K562 (cell line): Measurements from ENCODE around the gene OPA1. TPM values are rescaled to one million over a fixed set of nuclear protein-coding genes. Genes with fewer than 3 reads are reported as not detected.

ENCODE experiments used
- ATAC-seq: fragments of 200-7000 bp; cut with Tn5 transposase; 3 replicates; pipeline ENCODE4 v1.9.1; 2020; ENCODE audit warnings: moderate library complexity
- BruUV-seq: library from RNA; stranded (reverse); fragments of 400-500 nt; replicated peaks from 2 replicates; lab custom pipeline; 2021; lab: Mats Ljungman, UMichigan
- CTCF ChIA-PET: fragments of 300-600 bp; formaldehyde crosslinking; extraction: SDS; loops from one replicate; lab custom pipeline; 2021; ENCODE audit warnings: low intra/inter-chr PET ratio; lab: Yijun Ruan, JAX
- POLR2A ChIA-PET: fragments of 300-600, 350-650 bp; sonication (Branson Sonifier 250); formaldehyde crosslinking; extraction: SDS; loops from one replicate; lab custom pipeline; 2021; ENCODE audit warnings: antibody characterized with exemption, inconsistent platforms; lab: Yijun Ruan, JAX
- DNase-seq, 4 experiments: peaks; one replicate each; pipeline versions ENCODE4 v3.0.0 to v3.0.0-alpha.2; 2011 to 2018; ENCODE audit warnings: low spot score in 3 of 4, mixed read lengths in 3 of 4; ENCODE audit errors: extremely low read depth in 1 of 4
- FAIRE-seq: peaks from 2 replicates; lab custom pipeline; 2011; peaks lifted over from hg19 to GRCh38; lab: Jason Lieb, UNC
- H2AFZ ChIP-seq: 2 replicates; pipeline ENCODE4 v1.6.0; 2011; ENCODE audit warnings: low read depth, low read length, control low read depth, inconsistent platforms
- H3K27ac ChIP-seq: fragments of 200-600 bp; 3 replicates; pipeline ENCODE4 v1.8.0; 2011; ENCODE audit warnings: low read depth, mild to moderate bottlenecking, control low read depth, inconsistent platforms, low read length, moderate library complexity, mixed read lengths; ENCODE audit errors: extremely low read depth
- H3K27me3 ChIP-seq, 2 experiments: fragments of 300-600 bp in 1 of 2; 2 replicates in 1 of 2; 3 replicates in 1 of 2; pipeline versions ENCODE4 v1.6.0 to v1.8.0; 2011; ENCODE audit warnings: inconsistent platforms in 2 of 2, low read length in 2 of 2, mild to moderate bottlenecking in 1 of 2, mixed read lengths in 1 of 2, moderate library complexity in 1 of 2; ENCODE audit not compliant: control insufficient read depth in 2 of 2, insufficient read depth in 2 of 2
- H3K36me3 ChIP-seq: fragments of 300-600 bp; 3 replicates; pipeline ENCODE4 v1.8.0; 2011; ENCODE audit warnings: mild to moderate bottlenecking, low read length, inconsistent platforms; ENCODE audit not compliant: control insufficient read depth, insufficient read depth
- H3K4me1 ChIP-seq, 2 experiments: fragments of 200-600 bp in 1 of 2; replicated peaks in 1 of 2; 2 replicates in 1 of 2; 3 replicates in 1 of 2; pipeline versions ENCODE4 v1.5.1 to v1.8.0; 2011; ENCODE audit warnings: inconsistent platforms in 2 of 2, low read length in 2 of 2, mild to moderate bottlenecking in 1 of 2, mixed read lengths in 1 of 2, moderate library complexity in 1 of 2; ENCODE audit not compliant: control insufficient read depth in 2 of 2, insufficient read depth in 2 of 2
- H3K4me2 ChIP-seq: 2 replicates; pipeline ENCODE4 v1.6.1; 2011; ENCODE audit warnings: low read length, control low read depth, inconsistent platforms, mixed read lengths; ENCODE audit not compliant: insufficient read depth
- H3K4me3 ChIP-seq: fragments of 200-600 bp; sonication (generic), shearing (Covaris generic); 2 replicates; pipeline ENCODE4 v1.5.1; 2016; ENCODE audit warnings: control low read depth, inconsistent platforms
- H3K79me2 ChIP-seq: fragments of 200-600 bp; 3 replicates; pipeline ENCODE4 v1.8.0; 2011; ENCODE audit warnings: low read length, inconsistent platforms; ENCODE audit not compliant: control insufficient read depth, insufficient read depth
- H3K9ac ChIP-seq, 2 experiments: 2 replicates each; pipeline versions ENCODE4 v1.6.0 to v1.6.1; 2011; ENCODE audit warnings: low read depth in 2 of 2, low read length in 2 of 2, control low read depth in 1 of 2, inconsistent platforms in 1 of 2, mild to moderate bottlenecking in 1 of 2, mixed read lengths in 1 of 2; ENCODE audit not compliant: insufficient read depth in 1 of 2
- H3K9me1 ChIP-seq: one replicate; pipeline ENCODE4 v1.6.0; 2011; ENCODE audit warnings: inconsistent platforms, mild to moderate bottlenecking, low read length, moderate library complexity; ENCODE audit not compliant: control insufficient read depth, insufficient read depth
- H3K9me3 ChIP-seq: replicated peaks from 2 replicates; pipeline ENCODE4 v1.5.1; 2011; ENCODE audit warnings: low read depth, low read length, inconsistent platforms; ENCODE audit not compliant: control insufficient read depth, insufficient read depth
- H4K20me1 ChIP-seq: replicated peaks from 2 replicates; pipeline ENCODE4 v1.6.1; 2011; ENCODE audit warnings: low read length, inconsistent platforms, mixed read lengths; ENCODE audit not compliant: control insufficient read depth, insufficient read depth
- ARNT ChIP-seq, 2 experiments: fragments of 450-650 bp; IDR thresholded peaks; 2 replicates each; pipeline ENCODE4 v1.6.1; 2016; ENCODE audit warnings: mild to moderate bottlenecking in 1 of 2
- CBFA2T3 ChIP-seq: fragments of 450-650 bp; IDR thresholded peaks from 2 replicates; pipeline ENCODE4 v1.6.1; 2017
- DACH1 ChIP-seq: fragments of 450-650 bp; IDR thresholded peaks from 2 replicates; pipeline ENCODE4 v1.6.1; 2018; ENCODE audit not compliant: partially characterized antibody
- HIVEP1 ChIP-seq: fragments of 250-450 bp; sonication (Bioruptor Pico); IDR thresholded peaks from 2 replicates; pipeline ENCODE4 v1.4.0; 2020; ENCODE audit warnings: mild to moderate bottlenecking
- HOXB6 ChIP-seq: fragments of 250-450 bp; sonication (Bioruptor Pico); IDR thresholded peaks from 2 replicates; pipeline ENCODE4 v1.5.1; 2022; ENCODE audit warnings: mild to moderate bottlenecking, borderline replicate concordance
- NR3C1 ChIP-seq: sonication (generic); formaldehyde crosslinking; IDR thresholded peaks from 2 replicates; pipeline ENCODE4 v1.8.1; 2022; ENCODE audit warnings: missing genetic modification reagents
- NRF1 ChIP-seq, 2 experiments: fragments of 450-650 bp; IDR thresholded peaks in 1 of 2; conservative IDR thresholded peaks in 1 of 2; 2 replicates each; pipeline ENCODE4 v1.6.1; 2014; ENCODE audit warnings: mild to moderate bottlenecking in 2 of 2
- SRSF7 ChIP-seq: fragments of 200-400 bp; formaldehyde crosslinking; optimal IDR thresholded peaks from 2 replicates; pipeline ENCODE3; 2017; ENCODE audit warnings: mild to moderate bottlenecking, low read depth, low read length
- SUPT5H ChIP-seq: fragments of 450-650 bp; IDR thresholded peaks from 2 replicates; pipeline ENCODE4 v1.6.1; 2016
- ZBTB1 ChIP-seq: sonication (generic); formaldehyde crosslinking; IDR thresholded peaks from 2 replicates; pipeline ENCODE4 v1.8.1; 2023; ENCODE audit warnings: missing genetic modification reagents, low read depth, mild to moderate bottlenecking, borderline replicate concordance
- ZC3H11A ChIP-seq: IDR thresholded peaks from 2 replicates; pipeline ENCODE4 v1.6.1; 2012; ENCODE audit warnings: low read depth, low read length, improper control_type of control experiment
- ZNF347 ChIP-seq: fragments of 450-650 bp; formaldehyde crosslinking; IDR thresholded peaks from 2 replicates; pipeline ENCODE4 v1.4.0; 2020; ENCODE audit warnings: low read depth, mild to moderate bottlenecking, moderate library complexity
- ZNF644 ChIP-seq: fragments of 200-800 bp; sonication (Bioruptor generic); IDR thresholded peaks from 2 replicates; pipeline ENCODE4 v1.6.1; 2016; ENCODE audit warnings: low read depth, missing genetic modification characterization, missing compliant biosample characterization
- WGBS: fragments of 100-300 bp; shearing (Covaris generic); methylation state at CpG from one replicate; pipeline ENCODE4 v1.1.6; 2016; ENCODE audit warnings: low coverage, mixed read lengths; ENCODE audit not compliant: insufficient coverage; ENCODE audit errors: missing lambda C conversion rate; 5-methylcytosine and 5-hydroxymethylcytosine counted together
- in situ Hi-C: fragments of 300-500 bp; cut with MboI; formaldehyde crosslinking; loops from 4 replicates; pipeline ENCODE4 v1.15.0; 2018; ENCODE audit warnings: inconsistent platforms, mixed read lengths
- intact Hi-C: fragments of 100-400 bp; cut with micrococcal nuclease; formaldehyde crosslinking; loops from 2 replicates; pipeline ENCODE4 v1.14.2; 2022
- polyA plus RNA-seq, 8 experiments: library from polyadenylated mRNA; depleted of rRNA in 4 of 8; stranded (reverse) in 5 of 8; unstranded in 3 of 8; fragments of >200 nt; fragmentation: Nextera tagmentation in 2 of 8; fragmentation: Illumina TruSeq in 1 of 8; extraction: Ambion mirVana in 2 of 8; extraction: Trizol in 1 of 8; gene quantifications; 2 replicates each; pipeline versions ENCODE4 v1.2.1 to v1.2.3, GENCODE V29; 2011 to 2014; ENCODE audit warnings: inconsistent platforms in 1 of 8, missing spikeins in 1 of 8
- total RNA-seq, 7 experiments: library from RNA; depleted of rRNA in 6 of 7; stranded (reverse); fragments of >200 nt in 6 of 7; fragmentation: Illumina TruSeq in 2 of 7; extraction: Trizol in 2 of 7; gene quantifications; 2 replicates each; pipeline versions ENCODE4 v1.2.1 to v1.2.3, GENCODE V29; 2011 to 2021; ENCODE audit warnings: low replicate concordance in 1 of 7
- TF ChIP-seq, protein P1 (sequence below): fragments of 450-650 bp; formaldehyde crosslinking; IDR thresholded peaks from 2 replicates; pipeline ENCODE4 v1.4.0; 2022; ENCODE audit warnings: missing genetic modification characterization
- TF ChIP-seq, protein P2 (sequence below): fragments of 450-650 bp; IDR thresholded peaks from 2 replicates; pipeline ENCODE4 v1.6.1; 2014; ENCODE audit warnings: low read depth, mild to moderate bottlenecking, moderate library complexity, borderline replicate concordance

Gene OPA1
- total and polyA plus RNA-seq, 9 of the 15 experiments (the other 6 are each of a cell fraction or from before 2014, with no cell fraction given): 19.7 to 127 (median 94.7) TPM

DNA sequence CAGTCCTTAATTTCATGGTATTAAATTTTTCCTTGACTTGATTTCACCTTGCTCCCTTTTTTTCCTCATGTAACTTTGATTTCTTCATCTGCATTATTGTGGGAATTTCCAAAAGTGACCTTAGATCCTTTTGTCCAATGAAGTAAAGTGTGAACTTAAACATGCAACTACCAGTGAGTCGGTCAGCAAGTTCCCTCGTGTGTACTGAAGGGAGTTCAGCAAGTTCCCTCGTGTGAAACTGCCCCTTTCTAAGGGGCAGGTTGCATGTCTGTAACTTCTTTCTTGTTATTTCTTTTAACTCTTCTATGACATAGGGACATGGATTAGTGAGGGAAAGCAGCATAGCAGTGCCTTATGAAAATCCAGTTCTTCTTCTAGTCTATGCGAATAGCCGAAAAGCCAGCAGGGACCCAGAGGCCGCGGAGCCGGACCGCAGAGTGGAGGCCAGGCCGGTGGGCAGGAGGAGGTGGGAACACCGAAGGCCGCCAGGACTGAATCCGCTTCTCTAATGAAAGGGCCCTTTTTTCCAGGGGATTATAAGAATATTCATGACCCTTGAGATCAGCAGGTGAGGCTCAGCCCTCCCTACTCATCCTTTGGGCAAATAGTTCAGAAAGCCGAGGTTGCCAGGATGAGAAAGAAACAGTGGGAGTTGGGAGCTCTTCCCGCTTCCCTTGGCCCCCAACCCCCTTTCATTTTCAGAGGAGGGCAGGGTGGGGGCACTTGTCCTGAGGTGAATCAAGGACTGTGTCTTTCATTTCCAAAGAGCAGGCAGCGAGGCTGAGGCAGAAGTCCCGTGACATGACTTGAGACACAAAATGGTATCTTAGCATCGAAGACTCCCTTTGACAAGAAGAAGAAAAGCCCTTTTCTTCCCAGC lies 117.5 kb downstream of the OPA1 start:
- no peaks in the 10 kb centered on the region for H3K36me3 ChIP-seq
- no peaks in the 10 kb centered on the region for H3K79me2 ChIP-seq
- H4K20me1 ChIP-seq: no peaks in the 10 kb centered on the region
- TF ChIP-seq, protein P1, sequence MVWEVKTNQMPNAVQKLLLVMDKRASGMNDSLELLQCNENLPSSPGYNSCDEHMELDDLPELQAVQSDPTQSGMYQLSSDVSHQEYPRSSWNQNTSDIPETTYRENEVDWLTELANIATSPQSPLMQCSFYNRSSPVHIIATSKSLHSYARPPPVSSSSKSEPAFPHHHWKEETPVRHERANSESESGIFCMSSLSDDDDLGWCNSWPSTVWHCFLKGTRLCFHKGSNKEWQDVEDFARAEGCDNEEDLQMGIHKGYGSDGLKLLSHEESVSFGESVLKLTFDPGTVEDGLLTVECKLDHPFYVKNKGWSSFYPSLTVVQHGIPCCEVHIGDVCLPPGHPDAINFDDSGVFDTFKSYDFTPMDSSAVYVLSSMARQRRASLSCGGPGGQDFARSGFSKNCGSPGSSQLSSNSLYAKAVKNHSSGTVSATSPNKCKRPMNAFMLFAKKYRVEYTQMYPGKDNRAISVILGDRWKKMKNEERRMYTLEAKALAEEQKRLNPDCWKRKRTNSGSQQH: no peak
- TF ChIP-seq DACH1: no peak
- no peak for TF ChIP-seq ZNF644 (tag)
- no peak for TF ChIP-seq ARNT (IDR thresholded peaks at IDR 0.05)
- TF ChIP-seq ZC3H11A: no peak
- TF ChIP-seq CBFA2T3: no peak
- TF ChIP-seq HIVEP1 (CRISPR knock-in tag): no peak
- no peak for TF ChIP-seq SRSF7
- no peak for TF ChIP-seq HOXB6 (CRISPR knock-in tag)
- no peak for TF ChIP-seq NR3C1 (CRISPR knock-in tag)
- TF ChIP-seq ZBTB1 (CRISPR knock-in tag): no peak
- no peak for TF ChIP-seq NRF1 (conservative IDR thresholded peaks at IDR 0.05 in 1 of 2, IDR thresholded peaks at IDR 0.05 in 1 of 2)
- no peak for TF ChIP-seq SUPT5H
- no peak for TF ChIP-seq ZNF347 (CRISPR knock-in tag)
- TF ChIP-seq, protein P2, sequence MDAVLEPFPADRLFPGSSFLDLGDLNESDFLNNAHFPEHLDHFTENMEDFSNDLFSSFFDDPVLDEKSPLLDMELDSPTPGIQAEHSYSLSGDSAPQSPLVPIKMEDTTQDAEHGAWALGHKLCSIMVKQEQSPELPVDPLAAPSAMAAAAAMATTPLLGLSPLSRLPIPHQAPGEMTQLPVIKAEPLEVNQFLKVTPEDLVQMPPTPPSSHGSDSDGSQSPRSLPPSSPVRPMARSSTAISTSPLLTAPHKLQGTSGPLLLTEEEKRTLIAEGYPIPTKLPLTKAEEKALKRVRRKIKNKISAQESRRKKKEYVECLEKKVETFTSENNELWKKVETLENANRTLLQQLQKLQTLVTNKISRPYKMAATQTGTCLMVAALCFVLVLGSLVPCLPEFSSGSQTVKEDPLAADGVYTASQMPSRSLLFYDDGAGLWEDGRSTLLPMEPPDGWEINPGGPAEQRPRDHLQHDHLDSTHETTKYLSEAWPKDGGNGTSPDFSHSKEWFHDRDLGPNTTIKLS: no peak
- no peak overlapping the region for H3K27ac ChIP-seq
- FAIRE-seq (no peak), DNase-seq (no peak), ATAC-seq (no peak)
- no peak overlapping the region for H2AFZ ChIP-seq
- no peak overlapping the region for H3K4me3 ChIP-seq
- in situ Hi-C loops: no loop called here
- POLR2A ChIA-PET: no interaction called here
- H3K4me1 ChIP-seq: peaks cover 0 to 4% of the 10 kb centered on the region in 2 experiments; a peak in 1 of 5 replicates
- H3K9ac ChIP-seq: no peak overlapping the region
- intact Hi-C loops: no loop called here
- H3K27me3 ChIP-seq: no peaks in the 10 kb centered on the region
- 65% methylated on average over 18 of the region's 18 CpGs for WGBS
- no TSS peak for BruUV-seq
- no peak overlapping the region for H3K4me2 ChIP-seq
- H3K9me1 ChIP-seq: no peaks in the 10 kb centered on the region
- CTCF ChIA-PET: no interaction called here
- peaks cover 2% of the 10 kb centered on the region for H3K9me3 ChIP-seq
